ENCODE data around the gene ACKR3.

DNA sequence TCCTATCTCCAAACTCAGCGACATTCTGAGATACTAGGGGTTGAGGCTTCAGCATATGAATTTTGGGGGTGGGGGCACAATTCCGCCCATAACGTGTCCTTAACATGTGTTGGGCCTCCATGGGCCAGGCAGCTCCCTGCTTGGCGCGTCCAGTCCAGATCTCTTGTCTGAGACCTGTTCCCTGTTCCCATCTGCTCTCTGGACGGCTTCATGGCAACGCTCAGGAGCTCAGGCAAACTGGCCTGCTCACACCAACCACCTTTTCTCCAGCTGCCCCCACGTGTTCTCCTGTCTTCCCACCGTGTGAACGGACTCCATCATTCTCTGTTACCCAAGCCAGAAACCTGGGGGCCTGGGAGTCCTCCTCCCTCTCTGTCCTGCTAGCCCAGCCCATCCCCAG, 36.4 kb downstream of the ACKR3 start:
- TF ChIP-seq, protein P1, sequence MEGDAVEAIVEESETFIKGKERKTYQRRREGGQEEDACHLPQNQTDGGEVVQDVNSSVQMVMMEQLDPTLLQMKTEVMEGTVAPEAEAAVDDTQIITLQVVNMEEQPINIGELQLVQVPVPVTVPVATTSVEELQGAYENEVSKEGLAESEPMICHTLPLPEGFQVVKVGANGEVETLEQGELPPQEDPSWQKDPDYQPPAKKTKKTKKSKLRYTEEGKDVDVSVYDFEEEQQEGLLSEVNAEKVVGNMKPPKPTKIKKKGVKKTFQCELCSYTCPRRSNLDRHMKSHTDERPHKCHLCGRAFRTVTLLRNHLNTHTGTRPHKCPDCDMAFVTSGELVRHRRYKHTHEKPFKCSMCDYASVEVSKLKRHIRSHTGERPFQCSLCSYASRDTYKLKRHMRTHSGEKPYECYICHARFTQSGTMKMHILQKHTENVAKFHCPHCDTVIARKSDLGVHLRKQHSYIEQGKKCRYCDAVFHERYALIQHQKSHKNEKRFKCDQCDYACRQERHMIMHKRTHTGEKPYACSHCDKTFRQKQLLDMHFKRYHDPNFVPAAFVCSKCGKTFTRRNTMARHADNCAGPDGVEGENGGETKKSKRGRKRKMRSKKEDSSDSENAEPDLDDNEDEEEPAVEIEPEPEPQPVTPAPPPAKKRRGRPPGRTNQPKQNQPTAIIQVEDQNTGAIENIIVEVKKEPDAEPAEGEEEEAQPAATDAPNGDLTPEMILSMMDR (IDR thresholded peaks at IDR 0.05), result no peak
- no peak for TF ChIP-seq EZH2 (IDR thresholded peaks at IDR 0.05; ENCODE audit: borderline replicate concordance, insufficient read depth, low read depth, low read length, poor library complexity, severe bottlenecking)
